Activated CD8-positive, alpha-beta T cell treated with anti-CD3 and anti-CD28 coated beads for 36 hours (primary cell): ENCODE measurements around the gene ARHGEF28. TPM values are rescaled to one million over a fixed set of nuclear protein-coding genes. Genes with fewer than 3 reads are reported as not detected.

Experiments
- ATAC-seq: fragments of 200-7000 bp; cut with Tn5 transposase; one replicate; pipeline ENCODE4 v1.10.0; 2021; ENCODE audit warnings: mild to moderate bottlenecking, moderate library complexity
- CTCF ChIA-PET: fragments of 350-600 bp; sonication (Branson Sonifier 250); formaldehyde crosslinking; loops from one replicate; lab custom pipeline; 2021; ENCODE audit warnings: antibody characterized with exemption; lab: Charles Lee
- POLR2A ChIA-PET: fragments of 350-600 bp; sonication (Branson Sonifier 250); formaldehyde crosslinking; loops from one replicate; lab custom pipeline; 2021; ENCODE audit warnings: antibody characterized with exemption; lab: Charles Lee
- DNase-seq: peaks from one replicate; pipeline ENCODE4 v3.0.0-alpha.2; 2020
- H3K27ac Mint-ChIP-seq: one replicate; pipeline ENCODE4 v1.8.0; 2021; ENCODE audit warnings: mild to moderate bottlenecking, mixed read lengths
- H3K27me3 Mint-ChIP-seq: one replicate; pipeline ENCODE4 v1.8.0; 2021; ENCODE audit warnings: mixed read lengths
- H3K36me3 Mint-ChIP-seq: one replicate; pipeline ENCODE4 v1.8.0; 2021; ENCODE audit warnings: low read depth, mixed read lengths
- H3K4me1 Mint-ChIP-seq: one replicate; pipeline ENCODE4 v1.8.0; 2021; ENCODE audit warnings: low read depth, mixed read lengths
- H3K4me3 Mint-ChIP-seq: one replicate; pipeline ENCODE4 v1.8.0; 2021; ENCODE audit warnings: mild to moderate bottlenecking, moderate library complexity, mixed read lengths
- H3K9me3 Mint-ChIP-seq: one replicate; pipeline ENCODE4 v1.8.0; 2021; ENCODE audit warnings: mixed read lengths
- intact Hi-C: fragments of 100-400 bp; cut with micrococcal nuclease; formaldehyde crosslinking; loops from one replicate; pipeline ENCODE4 v1.10.0; 2022
- total RNA-seq, 2 experiments: library from RNA; stranded (reverse); gene quantifications; one replicate each; pipeline ENCODE4 v1.2.3, GENCODE V29; 2021
- TF ChIP-seq, protein P1 (sequence below): fragments of 200-600 bp; IDR thresholded peaks from one replicate; pipeline ENCODE4 v1.8.0; 2022; ENCODE audit warnings: antibody characterized with exemption, mild to moderate bottlenecking

ARHGEF28 gene
- total RNA-seq, 2 experiments from 2014 or later, result 0.05 TPM; not detected in 1

DNA sequence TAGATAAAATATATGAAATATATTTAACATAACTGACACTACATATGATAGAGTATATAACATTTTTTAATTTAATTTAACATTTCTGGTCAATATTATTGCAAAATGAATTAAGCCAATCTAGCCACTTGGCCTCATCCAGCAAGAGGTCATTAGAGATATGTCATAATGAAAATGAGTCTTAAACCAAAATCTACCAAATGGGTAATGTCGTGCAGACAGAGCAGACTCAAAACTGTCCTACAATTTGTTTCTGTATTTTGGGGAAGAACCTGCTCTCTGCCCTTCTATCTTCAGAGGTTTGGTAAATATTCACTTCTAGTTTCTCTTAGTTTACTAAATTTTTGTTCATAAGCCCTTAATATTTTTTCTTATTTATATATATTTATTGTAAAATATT, 61.4 kb downstream of the ARHGEF28 start:
- TF ChIP-seq, protein P1, sequence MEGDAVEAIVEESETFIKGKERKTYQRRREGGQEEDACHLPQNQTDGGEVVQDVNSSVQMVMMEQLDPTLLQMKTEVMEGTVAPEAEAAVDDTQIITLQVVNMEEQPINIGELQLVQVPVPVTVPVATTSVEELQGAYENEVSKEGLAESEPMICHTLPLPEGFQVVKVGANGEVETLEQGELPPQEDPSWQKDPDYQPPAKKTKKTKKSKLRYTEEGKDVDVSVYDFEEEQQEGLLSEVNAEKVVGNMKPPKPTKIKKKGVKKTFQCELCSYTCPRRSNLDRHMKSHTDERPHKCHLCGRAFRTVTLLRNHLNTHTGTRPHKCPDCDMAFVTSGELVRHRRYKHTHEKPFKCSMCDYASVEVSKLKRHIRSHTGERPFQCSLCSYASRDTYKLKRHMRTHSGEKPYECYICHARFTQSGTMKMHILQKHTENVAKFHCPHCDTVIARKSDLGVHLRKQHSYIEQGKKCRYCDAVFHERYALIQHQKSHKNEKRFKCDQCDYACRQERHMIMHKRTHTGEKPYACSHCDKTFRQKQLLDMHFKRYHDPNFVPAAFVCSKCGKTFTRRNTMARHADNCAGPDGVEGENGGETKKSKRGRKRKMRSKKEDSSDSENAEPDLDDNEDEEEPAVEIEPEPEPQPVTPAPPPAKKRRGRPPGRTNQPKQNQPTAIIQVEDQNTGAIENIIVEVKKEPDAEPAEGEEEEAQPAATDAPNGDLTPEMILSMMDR, result no peak
- ATAC-seq (no peak), DNase-seq (no peak)
- Mint-ChIP-seq H3K4me1 (peaks cover 4% of the 10 kb centered on the region), H3K27me3 (peaks cover 5% of the 10 kb centered on the region), H3K27ac (no peak overlapping the region), H3K36me3 (no peaks in the 10 kb centered on the region), H3K9me3 (no peaks in the 10 kb centered on the region), H3K4me3 (no peak overlapping the region)
- POLR2A ChIA-PET, result no interaction called here
- intact Hi-C loops, result no loop called here
- CTCF ChIA-PET, result no interaction called here

DNA sequence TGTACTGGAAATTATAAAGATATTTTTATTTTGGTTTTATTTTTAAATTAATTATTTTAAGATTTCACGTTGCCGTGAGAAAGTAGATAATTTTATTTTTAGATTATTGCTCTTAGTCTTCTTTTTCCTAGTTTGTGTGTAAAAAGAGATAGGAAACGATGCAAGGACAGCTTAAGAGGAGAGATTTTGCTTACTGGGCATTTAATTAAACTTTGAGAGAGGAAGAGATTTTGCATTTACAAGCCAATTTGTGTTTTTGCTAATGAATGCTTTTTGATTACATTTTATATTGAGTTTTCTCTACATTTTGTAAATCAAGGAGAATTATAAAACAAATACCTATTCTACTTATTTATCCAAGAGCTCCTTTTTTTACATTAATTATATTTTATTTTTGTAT, 64.0 kb downstream of the ARHGEF28 start:
- no peak overlapping the region for H3K27ac Mint-ChIP-seq
- no peak for ATAC-seq

DNA sequence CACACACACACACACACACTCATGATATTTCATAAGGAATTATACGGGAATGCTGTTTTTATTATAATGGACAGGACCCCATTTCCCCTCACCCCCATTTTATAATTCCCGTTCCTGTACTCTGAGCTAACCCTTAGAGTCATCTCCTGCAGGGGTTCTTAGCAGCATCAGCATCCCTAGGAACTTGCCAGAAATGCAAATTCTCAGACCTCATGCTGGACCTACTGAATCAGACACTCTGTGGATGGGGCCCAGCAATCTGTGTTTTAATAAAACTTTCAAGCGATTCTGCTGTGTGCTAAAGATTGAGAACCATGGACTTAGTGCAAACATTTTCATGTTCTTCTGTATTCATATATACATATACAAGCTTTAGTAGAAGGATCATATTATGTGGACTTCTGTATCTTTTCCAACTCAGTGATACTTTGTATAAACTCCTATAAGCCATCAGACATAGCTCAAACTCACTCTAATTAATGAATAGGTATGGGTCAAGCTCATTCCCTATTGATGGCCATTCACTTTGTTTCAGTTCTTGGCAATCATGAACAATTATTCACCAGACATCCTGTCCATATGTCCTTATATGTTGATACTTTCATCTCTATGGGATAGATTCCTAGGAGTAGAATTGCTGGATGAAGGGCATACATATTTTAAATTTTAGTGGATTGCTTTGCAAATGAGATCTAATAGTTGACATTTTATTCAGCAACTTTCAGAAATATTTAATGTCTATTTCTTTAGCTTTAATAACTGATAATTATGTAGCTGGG, 65.5 kb downstream of the ARHGEF28 start:
- intact Hi-C loops, result loop anchor here (5.0 kb wide), 1 partner anchor 99 kb away; no protein-coding TSS in a partner anchor
- TF ChIP-seq, protein P1, result no peak
- Mint-ChIP-seq H3K27me3 (peaks cover 18% of the 10 kb centered on the region), H3K36me3 (no peaks in the 10 kb centered on the region), H3K4me1 (peaks cover 32% of the 10 kb centered on the region), H3K4me3 (no peak overlapping the region), H3K27ac (no peak overlapping the region), H3K9me3 (no peaks in the 10 kb centered on the region)
- ATAC-seq (no peak), DNase-seq (no peak)
- ChIA-PET CTCF (interaction anchor here (0.6 to 1.3 kb wide), 2 partner anchors 53 to 101 kb away, joined by 3 to 6 read pairs; no protein-coding TSS in a partner anchor), POLR2A (no interaction called here)

More for the DNA sequence above, 64.0 kb downstream of the ARHGEF28 start:
- TF ChIP-seq, protein P1, result no peak
- Mint-ChIP-seq H3K4me3 (no peak overlapping the region), H3K4me1 (peaks cover 26% of the 10 kb centered on the region), H3K27me3 (peaks cover 11% of the 10 kb centered on the region), H3K9me3 (no peaks in the 10 kb centered on the region), H3K36me3 (no peaks in the 10 kb centered on the region)
- CTCF ChIA-PET, result interaction anchor here (1.6 kb wide), 1 partner anchor 99 kb away, joined by 4 read pairs; no protein-coding TSS in a partner anchor
- DNase-seq, result no peak
- POLR2A ChIA-PET, result interaction anchor here (0.6 to 1.2 kb wide), 2 partner anchors 11 to 19 kb away, joined by 3 read pairs; no protein-coding TSS in a partner anchor
- intact Hi-C loops, result loop anchor here (5.0 kb wide), 1 partner anchor 98 kb away; no protein-coding TSS in a partner anchor

DNA sequence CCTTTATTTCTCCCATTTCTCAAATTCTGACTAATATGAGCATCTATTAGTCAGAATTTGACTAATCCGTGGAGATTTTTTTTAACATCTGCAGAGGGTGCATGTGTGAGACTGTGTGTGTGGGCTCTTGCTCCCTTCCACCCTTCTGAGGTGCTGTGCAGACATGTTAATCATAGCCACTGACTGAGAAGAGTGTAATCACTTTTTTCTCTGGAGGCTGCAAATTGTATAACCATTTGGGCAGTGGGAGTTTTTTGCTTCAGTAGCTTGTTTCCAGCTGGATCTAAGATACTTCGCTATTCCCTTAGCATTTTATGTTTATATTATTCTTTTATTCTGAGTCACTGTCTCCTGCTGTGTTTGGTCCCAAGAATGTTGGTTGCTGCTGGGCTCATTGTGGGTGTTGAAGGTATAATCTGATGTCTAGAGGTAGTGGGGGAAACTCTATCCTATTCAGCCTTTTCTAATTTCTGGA, 66.2 kb downstream of the ARHGEF28 start:
- no peak for ATAC-seq
- intact Hi-C loops, result loop anchor here (5.0 kb wide), 1 partner anchor 100 kb away; no protein-coding TSS in a partner anchor
- TF ChIP-seq, protein P1, result no peak
- Mint-ChIP-seq H3K9me3 (no peaks in the 10 kb centered on the region), H3K4me1 (peaks cover 32% of the 10 kb centered on the region), H3K4me3 (no peak overlapping the region), H3K27ac (no peak overlapping the region), H3K36me3 (no peaks in the 10 kb centered on the region), H3K27me3 (peaks cover 20% of the 10 kb centered on the region)
- POLR2A ChIA-PET, result no interaction called here
- CTCF ChIA-PET, result interaction anchor here (1.2 to 2.1 kb wide), 4 partner anchors 30 to 101 kb away, joined by 3 to 15 read pairs (median 6); no protein-coding TSS in a partner anchor
- DNase-seq, result peak; percentile 1

DNA sequence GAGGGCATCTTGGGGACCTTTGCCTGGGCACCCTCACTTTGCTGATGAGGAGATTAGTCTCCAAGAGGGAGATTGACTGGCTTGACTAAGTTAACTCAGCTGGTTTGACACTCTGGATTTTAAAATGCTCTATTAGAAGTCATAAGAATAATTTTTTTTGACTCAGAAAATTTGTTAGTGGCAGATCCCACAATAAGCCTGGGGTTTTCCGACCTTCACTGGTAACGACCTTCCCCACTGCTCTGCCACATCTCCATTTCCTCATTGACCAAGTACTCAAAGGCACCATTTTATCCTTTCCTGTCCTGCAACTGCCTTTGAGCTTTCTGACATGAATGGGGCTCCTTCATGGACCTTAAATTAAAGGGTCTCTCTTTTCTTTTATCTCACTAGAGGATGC, 67.0 kb downstream of the ARHGEF28 start:
- POLR2A ChIA-PET, result no interaction called here
- H3K4me1 Mint-ChIP-seq, result peaks cover 32% of the 10 kb centered on the region

More for the DNA sequence above, 67.0 kb downstream of the ARHGEF28 start:
- Mint-ChIP-seq H3K27me3 (peaks cover 25% of the 10 kb centered on the region), H3K27ac (no peak overlapping the region), H3K9me3 (no peaks in the 10 kb centered on the region), H3K36me3 (no peaks in the 10 kb centered on the region), H3K4me3 (no peak overlapping the region)
- ATAC-seq (no peak), DNase-seq (peak; percentile 3)
- intact Hi-C loops, result loop anchor here (5.0 kb wide), 1 partner anchor 101 kb away; no protein-coding TSS in a partner anchor
- TF ChIP-seq, protein P1, result no peak
- CTCF ChIA-PET, result interaction anchor here (1.2 to 2.1 kb wide), 5 partner anchors 31 to 126 kb away, joined by 3 to 15 read pairs (median 3); no protein-coding TSS in a partner anchor
